Measurements from ENCODE around the gene CCSAP. TPM values are rescaled to one million over a fixed set of nuclear protein-coding genes. Genes with fewer than 3 reads are reported as not detected.

The CCSAP gene
- total and polyA plus RNA-seq, 2 of the 13 experiments (the other 11 are each of a cell fraction or from before 2014, with no cell fraction given): 3.7 to 9.0 TPM

- WGBS (ENCODE audit: low lambda C conversion rate): 0% methylated on average over 7 of the region's 7 CpGs
- TF ChIP-seq ZNF577 (CRISPR knock-in tag; IDR thresholded peaks at IDR 0.05; ENCODE audit: borderline replicate concordance, low read depth) (no peak), ZKSCAN8 (CRISPR knock-in tag; IDR thresholded peaks at IDR 0.05; ENCODE audit: borderline replicate concordance) (peak; percentile 65; the same call in 1 of the 2 replicates), REPIN1 (CRISPR knock-in tag; IDR thresholded peaks at IDR 0.05; ENCODE audit: borderline replicate concordance, low read depth) (peak; percentile 42; the same call in 1 of the 2 replicates), RFXAP (CRISPR knock-in tag; IDR thresholded peaks at IDR 0.05; ENCODE audit: borderline replicate concordance) (no peak), CBX1 (IDR thresholded peaks at IDR 0.05; ENCODE audit: low read depth) (no peak), NCOA1 (CRISPR knock-in tag; IDR thresholded peaks at IDR 0.05) (no peak), IRX3 (CRISPR knock-in tag; IDR thresholded peaks at IDR 0.05; ENCODE audit: borderline replicate concordance, low read depth) (no peak), ZNF17 (CRISPR knock-in tag; IDR thresholded peaks at IDR 0.05) (no peak), BRCA1 (CRISPR knock-in tag; IDR thresholded peaks at IDR 0.05) (no peak), NFKBIZ (CRISPR knock-in tag; IDR thresholded peaks at IDR 0.05) (peak; percentile 43; the same call in 1 of the 2 replicates), ZFY (CRISPR knock-in tag; IDR thresholded peaks at IDR 0.05) (no peak), MAX (IDR thresholded peaks at IDR 0.05) (0 out of 2 replicates have a peak, but pooled peaks have one; percentile 24), IKZF4 (CRISPR knock-in tag; IDR thresholded peaks at IDR 0.05; ENCODE audit: borderline replicate concordance, low read depth, not compliant biosample characterization) (no peak), ZNF775 (CRISPR knock-in tag; IDR thresholded peaks at IDR 0.05; ENCODE audit: borderline replicate concordance) (no peak), BORCS8-MEF2B (CRISPR knock-in tag; IDR thresholded peaks at IDR 0.05) (no peak), ZNF143 (CRISPR knock-in tag; IDR thresholded peaks at IDR 0.05) (no peak), ZNF580 (CRISPR knock-in tag; IDR thresholded peaks at IDR 0.05; ENCODE audit: borderline replicate concordance, low read depth) (no peak; the same call in 1 of the 2 replicates), CREB1 (IDR thresholded peaks at IDR 0.05) (no peak), CREB1 (CRISPR knock-in tag; IDR thresholded peaks at IDR 0.05) (peak; percentile 75), AGO1 (IDR thresholded peaks at IDR 0.05; ENCODE audit: low read depth, low read length, poor library complexity, severe bottlenecking) (no peak), USF2 (IDR thresholded peaks at IDR 0.05; ENCODE audit: low read depth, low read length) (no peak), USF2 (CRISPR knock-in tag; IDR thresholded peaks at IDR 0.05; ENCODE audit: borderline replicate concordance) (no peak), SAFB2 (CRISPR knock-in tag; IDR thresholded peaks at IDR 0.05; ENCODE audit: borderline replicate concordance, low read depth) (no peak)
Observed at GRCh38 chr1:229273507-229274232, 69.2 kb downstream of the CCSAP start.

More at GRCh38 chr1:229273507-229274232, 69.2 kb downstream of the CCSAP start:
- BruUV-seq (replicated peaks): no TSS peak
- ChIA-PET POLR2A (interaction anchor here (0.6 to 3.3 kb wide), 11 partner anchors 18 to 435 kb away, joined by 3 to 39 read pairs (median 4); no protein-coding TSS in a partner anchor), CTCF (ENCODE audit: low intra/inter-chr PET ratio, low total read pairs) (no interaction called here)
- DNase-seq (ENCODE audit: low spot score): peak; percentile 99
- H3K27ac ChIP-seq (ENCODE audit: extremely low read length, insufficient read depth, low read length): peak overlapping the region; percentile 100
- H3K79me2 ChIP-seq (ENCODE audit: insufficient read depth, low read length): peaks cover 78% of the 10 kb centered on the region
- peak overlapping the region; percentile 95 for H3K9ac ChIP-seq (ENCODE audit: insufficient read depth, low read depth, low read length)
- intact Hi-C loops (cut with micrococcal nuclease; ENCODE audit: unreplicated experiment): loop anchor here (2.0 kb wide), 2 partner anchors 25 to 69 kb away; partner anchors contain the start of gene CCSAP
- peaks cover 0 to 3% of the 10 kb centered on the region in 2 experiments; a peak in 1 of 5 replicates for H3K27me3 ChIP-seq (ENCODE audit: control insufficient read depth in 1 of 2, insufficient read depth in 2 of 2, low read length in 2 of 2)
- H3K4me2 ChIP-seq (ENCODE audit: low read depth, low read length): peak overlapping the region; percentile 98
- FAIRE-seq: peak; percentile 99
- peak; percentile 87 for ATAC-seq
- peaks cover 28% of the 10 kb centered on the region for H4K20me1 ChIP-seq (ENCODE audit: insufficient read depth, low read length)
- in situ Hi-C loops (cut with HindIII; ENCODE audit: extremely low pct_ligation_motif_present, low pct_unique_long_range_greater_than_20kb): no loop called here
- H3K9me3 ChIP-seq (ENCODE audit: low read length): no peaks in the 10 kb centered on the region
- H3K4me1 ChIP-seq (ENCODE audit: insufficient read depth, low read length): peaks cover 75% of the 10 kb centered on the region
- H2AFZ ChIP-seq (ENCODE audit: low read length): no peak overlapping the region
- peaks cover 0 to 5% of the 10 kb centered on the region in 2 experiments; a peak in 1 of 5 replicates for H3K36me3 ChIP-seq (replicated peaks in 1 of 2; ENCODE audit: control insufficient read depth in 1 of 2, insufficient read depth in 2 of 2, low read length in 2 of 2)
- H3K4me3 ChIP-seq (replicated peaks in 1 of 3; ENCODE audit: insufficient read depth in 1 of 3, low read depth in 2 of 3, low read length in 3 of 3): peak overlapping the region; percentile 76 to 86 (median 81)
